HepG2 (cell line): ENCODE measurements around the gene SAE1. TPM values are rescaled to one million over a fixed set of nuclear protein-coding genes. Genes with fewer than 3 reads are reported as not detected.

ENCODE experiments used
- FOXC1 ChIP-seq: sonication (generic); formaldehyde crosslinking; IDR thresholded peaks from 2 replicates; pipeline ENCODE4 v1.8.0; 2022; ENCODE audit warnings: mild to moderate bottlenecking, missing genetic modification reagents, borderline replicate concordance
- FOXM1 ChIP-seq: sonication (generic); formaldehyde crosslinking; IDR thresholded peaks from 2 replicates; pipeline ENCODE4 v1.5.0; 2020; ENCODE audit warnings: missing genetic modification reagents
- FOXO1 ChIP-seq: sonication (generic); formaldehyde crosslinking; IDR thresholded peaks from 2 replicates; pipeline ENCODE4 v1.4.0; 2020; ENCODE audit warnings: missing genetic modification reagents
- HDAC6 ChIP-seq: fragments of 200-600 bp; sonication (generic); IDR thresholded peaks from 2 replicates; pipeline ENCODE4 v1.7.0; 2017; ENCODE audit warnings: mild to moderate bottlenecking, antibody characterized with exemption, low read length, low read depth
- PRPF4 ChIP-seq: fragments of 200-400 bp; formaldehyde crosslinking; IDR thresholded peaks from 2 replicates; pipeline ENCODE4 v1.6.1; 2016; ENCODE audit warnings: low read length, low read depth; ENCODE audit not compliant: poor library complexity, severe bottlenecking
- STAT5B ChIP-seq: sonication (generic); formaldehyde crosslinking; IDR thresholded peaks from 2 replicates; pipeline ENCODE4 v1.4.0; 2020; ENCODE audit warnings: missing genetic modification reagents
- ZBED4 ChIP-seq: sonication (generic); formaldehyde crosslinking; IDR thresholded peaks from 2 replicates; pipeline ENCODE4 v1.4.0; 2020; ENCODE audit warnings: missing genetic modification reagents, borderline replicate concordance
- ZBTB20 ChIP-seq: sonication (generic); formaldehyde crosslinking; IDR thresholded peaks from 2 replicates; pipeline ENCODE4 v1.8.1; 2023; ENCODE audit warnings: missing genetic modification reagents, low read depth, mild to moderate bottlenecking, borderline replicate concordance
- ZBTB8A ChIP-seq: sonication (generic); formaldehyde crosslinking; IDR thresholded peaks from 2 replicates; pipeline ENCODE4 v1.4.0; 2020; ENCODE audit warnings: mild to moderate bottlenecking, low read depth, missing genetic modification reagents, borderline replicate concordance
- ZNF883 ChIP-seq: sonication (generic); formaldehyde crosslinking; IDR thresholded peaks from 2 replicates; pipeline ENCODE4 v1.5.1; 2020; ENCODE audit warnings: mild to moderate bottlenecking, missing genetic modification reagents; ENCODE audit errors: not compliant biosample characterization
- polyA plus RNA-seq, 8 experiments: library from polyadenylated mRNA; depleted of rRNA in 3 of 8; stranded (reverse) in 7 of 8; unstranded in 1 of 8; fragments of >200 nt; fragmentation: Illumina TruSeq in 4 of 8; extraction: Trizol in 4 of 8; gene quantifications; 2 replicates each; pipeline versions ENCODE4 v1.2.1 to v1.2.3, GENCODE V29; 2011 to 2016; ENCODE audit warnings: low read depth in 4 of 8, missing spikeins in 1 of 8, mixed read lengths in 1 of 8; ENCODE audit not compliant: insufficient read depth in 1 of 8
- total RNA-seq, 5 experiments: library from RNA; depleted of rRNA; stranded (reverse); fragments of >200 nt; fragmentation: Illumina TruSeq; extraction: Trizol; gene quantifications; 2 replicates each; pipeline ENCODE4 v1.2.3, GENCODE V29; 2016; ENCODE audit warnings: low read depth in 1 of 5
- TF ChIP-seq, protein P1 (sequence below): fragments of 450-650 bp; IDR thresholded peaks from 2 replicates; pipeline ENCODE4 v1.6.1; 2017; ENCODE audit warnings: mild to moderate bottlenecking
- TF ChIP-seq, protein P2 (sequence below): sonication (generic); formaldehyde crosslinking; conservative IDR thresholded peaks from 2 replicates; pipeline ENCODE4 v1.8.0; 2022; ENCODE audit warnings: missing genetic modification reagents

SAE1 gene
- total and polyA plus RNA-seq, 2 of the 13 experiments (the other 11 are each of a cell fraction or from before 2014, with no cell fraction given) = 87.6 to 197 TPM

GRCh38 chr19:47111006-47111621 is 19.5 kb upstream of the SAE1 start (continued):
- no peak for TF ChIP-seq PRPF4
- no peak for TF ChIP-seq ZBED4
- TF ChIP-seq STAT5B (CRISPR knock-in tag) = no peak
- no peak for TF ChIP-seq FOXO1 (CRISPR knock-in tag)
- TF ChIP-seq FOXC1 (CRISPR knock-in tag) = peak; percentile 30; the same call in 1 of the 2 replicates
- TF ChIP-seq FOXM1 (CRISPR knock-in tag) = no peak
- TF ChIP-seq, protein P1, sequence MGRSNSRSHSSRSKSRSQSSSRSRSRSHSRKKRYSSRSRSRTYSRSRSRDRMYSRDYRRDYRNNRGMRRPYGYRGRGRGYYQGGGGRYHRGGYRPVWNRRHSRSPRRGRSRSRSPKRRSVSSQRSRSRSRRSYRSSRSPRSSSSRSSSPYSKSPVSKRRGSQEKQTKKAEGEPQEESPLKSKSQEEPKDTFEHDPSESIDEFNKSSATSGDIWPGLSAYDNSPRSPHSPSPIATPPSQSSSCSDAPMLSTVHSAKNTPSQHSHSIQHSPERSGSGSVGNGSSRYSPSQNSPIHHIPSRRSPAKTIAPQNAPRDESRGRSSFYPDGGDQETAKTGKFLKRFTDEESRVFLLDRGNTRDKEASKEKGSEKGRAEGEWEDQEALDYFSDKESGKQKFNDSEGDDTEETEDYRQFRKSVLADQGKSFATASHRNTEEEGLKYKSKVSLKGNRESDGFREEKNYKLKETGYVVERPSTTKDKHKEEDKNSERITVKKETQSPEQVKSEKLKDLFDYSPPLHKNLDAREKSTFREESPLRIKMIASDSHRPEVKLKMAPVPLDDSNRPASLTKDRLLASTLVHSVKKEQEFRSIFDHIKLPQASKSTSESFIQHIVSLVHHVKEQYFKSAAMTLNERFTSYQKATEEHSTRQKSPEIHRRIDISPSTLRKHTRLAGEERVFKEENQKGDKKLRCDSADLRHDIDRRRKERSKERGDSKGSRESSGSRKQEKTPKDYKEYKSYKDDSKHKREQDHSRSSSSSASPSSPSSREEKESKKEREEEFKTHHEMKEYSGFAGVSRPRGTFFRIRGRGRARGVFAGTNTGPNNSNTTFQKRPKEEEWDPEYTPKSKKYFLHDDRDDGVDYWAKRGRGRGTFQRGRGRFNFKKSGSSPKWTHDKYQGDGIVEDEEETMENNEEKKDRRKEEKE = no peak
- no peak for TF ChIP-seq ZBTB8A (CRISPR knock-in tag)
- TF ChIP-seq HDAC6 = no peak
- no peak for TF ChIP-seq ZNF883 (CRISPR knock-in tag)
- TF ChIP-seq, protein P2, sequence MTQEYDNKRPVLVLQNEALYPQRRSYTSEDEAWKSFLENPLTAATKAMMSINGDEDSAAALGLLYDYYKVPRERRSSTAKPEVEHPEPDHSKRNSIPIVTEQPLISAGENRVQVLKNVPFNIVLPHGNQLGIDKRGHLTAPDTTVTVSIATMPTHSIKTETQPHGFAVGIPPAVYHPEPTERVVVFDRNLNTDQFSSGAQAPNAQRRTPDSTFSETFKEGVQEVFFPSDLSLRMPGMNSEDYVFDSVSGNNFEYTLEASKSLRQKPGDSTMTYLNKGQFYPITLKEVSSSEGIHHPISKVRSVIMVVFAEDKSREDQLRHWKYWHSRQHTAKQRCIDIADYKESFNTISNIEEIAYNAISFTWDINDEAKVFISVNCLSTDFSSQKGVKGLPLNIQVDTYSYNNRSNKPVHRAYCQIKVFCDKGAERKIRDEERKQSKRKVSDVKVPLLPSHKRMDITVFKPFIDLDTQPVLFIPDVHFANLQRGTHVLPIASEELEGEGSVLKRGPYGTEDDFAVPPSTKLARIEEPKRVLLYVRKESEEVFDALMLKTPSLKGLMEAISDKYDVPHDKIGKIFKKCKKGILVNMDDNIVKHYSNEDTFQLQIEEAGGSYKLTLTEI (CRISPR knock-in tag) = no peak
- TF ChIP-seq ZBTB20 (CRISPR knock-in tag) = no peak
